Hepatocyte (in vitro differentiated cells): ENCODE data around the gene TBCD.

Experiments used
- CTCF ChIP-seq: fragments of 200-600 bp; sonication (generic); IDR thresholded peaks from 2 replicates; pipeline ENCODE4 v1.5.1; 2016; ENCODE audit warnings: antibody characterized with exemption, mild to moderate bottlenecking; ENCODE audit not compliant: poor library complexity
- EZH2phosphoT487 ChIP-seq: fragments of 200-600 bp; sonication (generic); IDR thresholded peaks from one replicate; pipeline ENCODE4 v1.6.1; 2018; ENCODE audit warnings: antibody characterized with exemption, mild to moderate bottlenecking, low read depth, moderate library complexity; ENCODE audit not compliant: unreplicated experiment, severe bottlenecking

DNA sequence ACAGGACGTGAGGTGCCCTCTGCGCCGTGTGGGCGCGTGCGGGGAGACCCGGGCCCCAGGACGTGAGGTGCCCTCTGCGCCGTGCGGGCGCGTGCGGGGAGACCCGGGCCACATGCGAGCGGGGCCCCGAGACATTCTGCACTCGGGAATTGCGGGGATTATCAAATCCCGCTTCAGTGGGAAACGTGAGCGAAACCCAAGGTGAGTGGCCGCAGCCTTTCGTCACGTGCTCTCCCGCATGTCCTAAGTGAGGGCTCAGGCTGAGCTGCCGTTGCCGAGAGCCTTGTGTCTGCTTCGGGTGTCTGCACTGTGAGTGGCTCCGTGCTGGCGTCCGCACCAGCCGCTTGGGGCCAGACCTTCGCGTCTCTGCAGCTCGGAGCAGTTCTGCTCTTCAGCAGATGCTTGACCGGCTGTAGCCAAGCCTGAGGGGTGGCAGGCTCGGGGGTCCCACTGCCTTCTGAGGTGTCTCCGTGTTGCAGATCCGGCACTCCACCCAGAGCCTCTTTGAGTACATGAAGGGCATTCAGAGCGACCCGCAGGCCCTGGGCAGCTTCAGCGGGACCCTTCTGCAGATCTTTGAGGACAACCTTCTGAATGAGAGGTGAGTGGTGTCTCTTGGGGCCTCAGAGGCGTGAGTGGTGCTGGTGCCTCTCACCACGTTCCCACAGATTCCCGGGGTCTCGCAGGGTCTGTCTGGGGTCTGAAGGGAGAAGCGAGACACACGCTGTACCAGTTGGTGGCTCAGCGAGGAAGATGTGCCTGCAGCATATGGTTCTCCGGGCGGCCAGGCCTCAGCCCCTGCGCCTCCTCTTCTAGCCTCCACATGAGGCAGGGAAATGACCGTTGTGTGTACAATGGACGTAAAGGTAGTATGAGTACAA is 178.4 kb downstream of the TBCD start:
- TF ChIP-seq CTCF (no peak), EZH2phosphoT487 (no peak)
